ENCODE data around the gene DYNC2I2. TPM values are rescaled to one million over a fixed set of nuclear protein-coding genes. Genes with fewer than 3 reads are reported as not detected.
A peak's percentile ranks its signal among the peaks of the same experiment; 100 is the strongest.
"Not testable (repeated sequence)": the region's sequence is repeated elsewhere in the genome, so short reads cannot be mapped to it uniquely, and the experiment has no call there.

DYNC2I2 gene
- total RNA-seq, 2 experiments from 2014 or later, result 51.5 to 53.5 TPM

DNA sequence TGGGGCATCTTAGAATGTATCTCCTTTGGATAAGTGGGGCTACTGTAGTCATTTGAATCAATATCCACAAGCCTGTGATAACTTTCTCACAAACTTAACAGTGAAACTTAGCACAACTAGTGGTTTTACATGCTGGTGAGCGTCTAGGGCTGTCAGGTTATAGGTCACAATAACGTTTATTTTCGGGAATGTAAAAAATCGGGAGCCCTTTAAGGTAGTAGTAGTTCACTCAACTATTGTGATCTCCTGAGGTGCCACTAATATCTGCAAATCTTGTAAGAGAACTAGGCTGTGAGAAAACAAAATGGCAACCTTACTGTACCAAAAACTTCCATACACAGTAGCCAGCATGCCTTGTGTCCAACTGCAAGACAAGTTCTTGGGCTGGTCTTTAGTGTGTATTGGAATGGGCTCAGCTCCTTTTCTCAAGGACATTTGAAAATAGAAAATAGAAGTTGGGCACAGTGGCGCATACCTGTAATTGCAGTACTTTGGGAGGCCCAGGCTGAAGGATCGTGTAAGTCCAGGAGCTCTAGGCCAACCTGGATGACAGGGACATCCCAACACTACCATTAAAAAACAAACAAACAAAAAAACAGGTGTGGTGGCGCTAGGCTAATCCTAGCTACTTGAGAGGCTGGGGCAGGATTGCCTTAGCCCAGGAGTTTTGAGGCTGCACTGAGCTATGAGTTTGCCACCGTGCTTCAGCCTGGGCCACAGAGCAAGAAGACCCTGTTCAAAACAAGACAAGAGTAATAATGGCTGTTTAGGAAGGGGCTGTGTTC lies 40.5 kb upstream of the DYNC2I2 start:
- no peaks in the 10 kb centered on the region for H3K27me3 Mint-ChIP-seq
- peaks cover 20% of the 10 kb centered on the region for H3K4me1 Mint-ChIP-seq
- CTCF ChIA-PET, result interaction anchor here (0.8 to 1.2 kb wide), 2 partner anchors 12 to 48 kb away, joined by 3 to 4 read pairs; no protein-coding TSS in a partner anchor
- no peak overlapping the region for H3K4me3 Mint-ChIP-seq
- peak overlapping the region; percentile 44 for H3K27ac Mint-ChIP-seq
- H3K9me3 Mint-ChIP-seq, result no peaks in the 10 kb centered on the region
- POLR2A ChIA-PET, result interaction anchor here (0.8 to 2.5 kb wide), 7 partner anchors 8 to 42 kb away, joined by 3 to 11 read pairs (median 4); partner anchors contain the start of genes SET and ZDHHC12
- peaks cover 49% of the 10 kb centered on the region for H3K36me3 Mint-ChIP-seq (ENCODE audit: low read depth)
- no peak for DNase-seq

DNA sequence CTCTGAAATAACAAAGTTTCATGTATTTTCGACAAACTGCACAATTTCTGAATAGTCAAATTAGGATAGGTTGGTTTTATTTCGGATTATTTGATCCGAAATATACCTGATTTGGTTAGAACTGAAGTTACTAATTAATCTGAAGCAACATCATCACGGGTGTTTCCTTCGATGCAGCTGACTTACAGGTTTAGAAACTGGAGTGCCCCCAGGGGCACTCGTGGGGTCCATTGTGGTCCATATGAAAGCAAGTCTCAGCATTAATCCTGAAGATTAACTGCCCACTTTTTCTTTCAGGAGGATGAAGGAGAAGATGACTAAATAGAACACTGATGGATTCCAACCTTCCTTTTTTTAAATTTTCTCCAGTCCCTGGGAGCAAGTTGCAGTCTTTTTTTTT lies 37.7 kb upstream of the DYNC2I2 start:
- no peaks in the 10 kb centered on the region for H3K27me3 Mint-ChIP-seq
- H3K9me3 Mint-ChIP-seq, result no peaks in the 10 kb centered on the region
- ChIA-PET POLR2A (interaction anchor here (1.4 to 2.0 kb wide), 2 partner anchors 9 to 11 kb away, joined by 3 to 5 read pairs; no protein-coding TSS in a partner anchor), CTCF (interaction anchor here (0.6 to 3.2 kb wide), 2 partner anchors 8 to 33 kb away, joined by 3 to 17 read pairs; partner anchors contain the start of gene PKN3)
- no peak overlapping the region for H3K4me3 Mint-ChIP-seq
- peaks cover 64% of the 10 kb centered on the region for H3K36me3 Mint-ChIP-seq (ENCODE audit: low read depth)
- no peak for DNase-seq
- peaks cover 23% of the 10 kb centered on the region for H3K4me1 Mint-ChIP-seq
- H3K27ac Mint-ChIP-seq, result no peak overlapping the region

DNA sequence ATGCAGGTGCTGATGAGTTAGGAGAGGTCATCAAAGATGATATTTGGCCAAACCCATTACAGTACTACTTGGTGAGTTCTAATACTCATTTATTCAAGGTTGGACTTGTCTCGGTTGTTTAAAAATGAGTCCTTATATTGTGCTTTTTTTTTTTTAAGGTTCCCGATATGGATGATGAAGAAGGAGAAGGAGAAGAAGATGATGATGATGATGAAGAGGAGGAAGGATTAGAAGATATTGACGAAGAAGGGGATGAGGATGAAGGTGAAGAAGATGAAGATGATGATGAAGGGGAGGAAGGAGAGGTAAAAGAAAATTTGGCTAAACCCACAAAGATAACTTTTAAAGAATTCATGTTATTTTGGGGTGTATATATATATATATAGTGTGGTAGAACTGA lies 37.1 kb upstream of the DYNC2I2 start:
- POLR2A ChIA-PET, result interaction anchor here (1.4 to 2.0 kb wide), 2 partner anchors 9 to 12 kb away, joined by 3 to 5 read pairs; no protein-coding TSS in a partner anchor
- not testable (repeated sequence) for H3K27ac Mint-ChIP-seq, H3K9me3 Mint-ChIP-seq, DNase-seq, H3K4me3 Mint-ChIP-seq, H3K27me3 Mint-ChIP-seq
- CTCF ChIA-PET, result interaction anchor here (0.6 to 3.2 kb wide), 3 partner anchors 8 to 36 kb away, joined by 3 to 17 read pairs (median 4); partner anchors contain the start of gene PKN3
- Mint-ChIP-seq H3K36me3 (ENCODE audit: low read depth) (peaks cover 64% of the 10 kb centered on the region), H3K4me1 (peaks cover 23% of the 10 kb centered on the region)

- no peak for DNase-seq
- no peaks in the 10 kb centered on the region for H3K9me3 Mint-ChIP-seq
- POLR2A ChIA-PET, result interaction anchor here (0.6 to 4.6 kb wide), 16 partner anchors 9 to 257 kb away, joined by 3 to 24 read pairs (median 4); partner anchors contain the start of genes DOLK, DYNC2I2, NUP188 and ODF2
- peak overlapping the region; percentile 92 for H3K27ac Mint-ChIP-seq
- H3K27me3 Mint-ChIP-seq, result no peaks in the 10 kb centered on the region
- H3K4me3 Mint-ChIP-seq, result peak overlapping the region; percentile 98
- H3K36me3 Mint-ChIP-seq (ENCODE audit: low read depth), result peaks cover 48% of the 10 kb centered on the region
- H3K4me1 Mint-ChIP-seq, result peaks cover 51% of the 10 kb centered on the region
- CTCF ChIA-PET, result interaction anchor here (2.2 kb wide), 1 partner anchor 12 kb away, joined by 6 read pairs; the partner anchor contains the start of gene PKN3
Measured at GRCh38 chr9:128690684-128691034, 34.0 kb upstream of the DYNC2I2 start.

- H3K4me1 Mint-ChIP-seq, result peaks cover 57% of the 10 kb centered on the region
- CTCF ChIA-PET, result interaction anchor here (2.2 kb wide), 1 partner anchor 12 kb away, joined by 6 read pairs; the partner anchor contains the start of gene PKN3
- H3K27me3 Mint-ChIP-seq, result no peaks in the 10 kb centered on the region
- H3K4me3 Mint-ChIP-seq, result peak overlapping the region; percentile 98
- POLR2A ChIA-PET, result interaction anchor here (0.6 to 4.6 kb wide), 22 partner anchors 7 to 309 kb away, joined by 3 to 24 read pairs (median 4); partner anchors contain the start of genes DOLK, DYNC2I2, ENDOG and NUP188
- peak; percentile 58 for DNase-seq
- no peaks in the 10 kb centered on the region for H3K9me3 Mint-ChIP-seq
- peaks cover 43% of the 10 kb centered on the region for H3K36me3 Mint-ChIP-seq (ENCODE audit: low read depth)
- peak overlapping the region; percentile 92 for H3K27ac Mint-ChIP-seq
Measured at GRCh38 chr9:128689820-128690683, 33.4 kb upstream of the DYNC2I2 start.

DNA sequence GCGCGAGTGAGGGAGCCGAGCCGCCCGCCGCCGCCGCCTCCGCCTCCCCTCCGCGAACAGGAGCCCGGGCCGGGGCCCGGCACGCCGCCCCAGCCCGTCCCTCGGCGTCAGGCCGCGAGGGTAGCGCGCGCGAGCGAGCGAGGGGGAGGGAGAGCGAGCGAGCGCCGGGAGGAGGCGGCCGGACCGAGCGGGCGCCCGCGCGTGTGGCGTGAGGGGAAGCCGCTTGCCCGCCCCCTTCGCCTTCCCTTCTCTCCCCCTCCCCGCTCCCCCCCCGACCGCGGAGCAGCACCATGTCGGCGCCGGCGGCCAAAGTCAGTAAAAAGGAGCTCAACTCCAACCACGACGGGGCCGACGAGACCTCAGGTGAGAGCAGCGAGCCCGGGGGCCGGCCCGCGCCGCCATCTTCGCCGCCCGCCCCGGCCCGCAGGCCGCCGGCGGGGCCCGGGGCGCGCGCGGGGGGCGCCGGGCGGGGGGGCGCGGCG lies 32.7 kb upstream of the DYNC2I2 start:
- H3K4me3 Mint-ChIP-seq, result peak overlapping the region; percentile 55
- peaks cover 36% of the 10 kb centered on the region for H3K36me3 Mint-ChIP-seq (ENCODE audit: low read depth)
- ChIA-PET POLR2A (interaction anchor here (0.7 to 4.6 kb wide), 15 partner anchors 8 to 310 kb away, joined by 3 to 24 read pairs (median 5); partner anchors contain the start of genes ENDOG, ODF2, PKN3 and SPTAN1), CTCF (interaction anchor here (2.2 kb wide), 1 partner anchor 13 kb away, joined by 6 read pairs; the partner anchor contains the start of gene PKN3)
- no peak for DNase-seq
- H3K27ac Mint-ChIP-seq, result peak overlapping the region; percentile 57
- H3K4me1 Mint-ChIP-seq, result peaks cover 64% of the 10 kb centered on the region
- no peaks in the 10 kb centered on the region for H3K27me3 Mint-ChIP-seq
- H3K9me3 Mint-ChIP-seq, result no peaks in the 10 kb centered on the region

DNA sequence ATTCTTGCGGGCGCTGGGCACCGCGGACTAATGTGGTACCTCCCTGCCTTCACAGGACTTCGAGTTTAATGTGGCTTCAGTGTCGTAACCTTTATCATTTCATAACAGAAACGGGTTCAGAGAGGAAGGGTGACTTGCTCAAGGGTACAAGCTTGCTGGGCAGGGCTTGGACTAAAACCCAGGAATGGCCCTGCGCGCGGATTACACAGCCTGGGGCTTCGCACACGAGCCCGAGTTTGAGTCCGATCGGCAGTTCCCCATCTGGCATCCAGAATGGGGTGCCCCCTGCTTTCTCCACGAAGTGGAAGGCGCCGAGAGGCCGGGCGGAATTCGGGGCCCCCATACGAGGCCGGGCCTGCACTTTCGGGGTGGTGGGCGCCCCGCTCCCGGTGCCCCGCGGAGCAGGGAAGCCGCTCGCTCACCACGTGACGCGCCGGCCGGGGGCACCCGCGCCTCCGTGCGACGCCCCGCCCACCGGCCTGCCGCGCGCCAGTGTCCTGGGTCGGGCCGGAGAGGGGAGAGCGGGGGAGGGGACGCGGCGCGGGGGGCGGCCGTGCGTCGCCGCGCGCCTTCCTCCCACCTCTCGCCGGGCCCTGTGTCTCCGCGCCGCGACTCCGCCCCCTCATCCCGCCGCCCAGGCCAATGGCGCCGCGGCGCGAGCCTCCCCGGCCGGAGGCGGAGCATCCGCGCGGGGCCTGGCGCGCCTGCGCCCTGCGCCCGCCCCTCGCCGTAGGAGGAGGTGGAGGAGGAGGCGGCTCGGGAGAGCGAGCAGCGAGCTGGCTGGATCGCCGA lies 32.0 kb upstream of the DYNC2I2 start, which contains the start of gene SET:
SET (plus strand) TSS at position 722 of the 792 bp plus-strand sequence. CDS start 361 bp downstream, outside the sequence.
- peak; percentile 95 for DNase-seq
- peaks cover 64% of the 10 kb centered on the region for H3K4me1 Mint-ChIP-seq
- POLR2A ChIA-PET, result interaction anchor here (0.7 to 4.6 kb wide), 14 partner anchors 8 to 310 kb away, joined by 3 to 24 read pairs (median 5); partner anchors contain the start of genes ENDOG, PKN3, SPTAN1 and ZDHHC12
- no peaks in the 10 kb centered on the region for H3K9me3 Mint-ChIP-seq
- H3K36me3 Mint-ChIP-seq (ENCODE audit: low read depth), result peaks cover 33% of the 10 kb centered on the region
- peak within 1 kb of the TSS; percentile 98 for H3K4me3 Mint-ChIP-seq
- H3K27me3 Mint-ChIP-seq, result no peaks in the 10 kb centered on the region
- CTCF ChIA-PET, result interaction anchor here (2.2 kb wide), 1 partner anchor 14 kb away, joined by 6 read pairs; the partner anchor contains the start of gene PKN3
- peak within 1 kb of the TSS; percentile 92 for H3K27ac Mint-ChIP-seq

GRCh38 chr9:128687453-128687852 lies 30.8 kb upstream of the DYNC2I2 start:
- POLR2A ChIA-PET, result interaction anchor here (1.1 kb wide), 1 partner anchor 36 kb away, joined by 8 read pairs; the partner anchor contains the start of gene ZDHHC12
- Mint-ChIP-seq H3K36me3 (ENCODE audit: low read depth) (peaks cover 20% of the 10 kb centered on the region), H3K27me3 (no peaks in the 10 kb centered on the region), H3K27ac (peak overlapping the region; percentile 97), H3K4me3 (no peak overlapping the region), H3K4me1 (peaks cover 64% of the 10 kb centered on the region), H3K9me3 (no peaks in the 10 kb centered on the region)
- CTCF ChIA-PET, result interaction anchor here (1.5 kb wide), 1 partner anchor 13 kb away, joined by 3 read pairs; no protein-coding TSS in a partner anchor
- no peak for DNase-seq

DNA sequence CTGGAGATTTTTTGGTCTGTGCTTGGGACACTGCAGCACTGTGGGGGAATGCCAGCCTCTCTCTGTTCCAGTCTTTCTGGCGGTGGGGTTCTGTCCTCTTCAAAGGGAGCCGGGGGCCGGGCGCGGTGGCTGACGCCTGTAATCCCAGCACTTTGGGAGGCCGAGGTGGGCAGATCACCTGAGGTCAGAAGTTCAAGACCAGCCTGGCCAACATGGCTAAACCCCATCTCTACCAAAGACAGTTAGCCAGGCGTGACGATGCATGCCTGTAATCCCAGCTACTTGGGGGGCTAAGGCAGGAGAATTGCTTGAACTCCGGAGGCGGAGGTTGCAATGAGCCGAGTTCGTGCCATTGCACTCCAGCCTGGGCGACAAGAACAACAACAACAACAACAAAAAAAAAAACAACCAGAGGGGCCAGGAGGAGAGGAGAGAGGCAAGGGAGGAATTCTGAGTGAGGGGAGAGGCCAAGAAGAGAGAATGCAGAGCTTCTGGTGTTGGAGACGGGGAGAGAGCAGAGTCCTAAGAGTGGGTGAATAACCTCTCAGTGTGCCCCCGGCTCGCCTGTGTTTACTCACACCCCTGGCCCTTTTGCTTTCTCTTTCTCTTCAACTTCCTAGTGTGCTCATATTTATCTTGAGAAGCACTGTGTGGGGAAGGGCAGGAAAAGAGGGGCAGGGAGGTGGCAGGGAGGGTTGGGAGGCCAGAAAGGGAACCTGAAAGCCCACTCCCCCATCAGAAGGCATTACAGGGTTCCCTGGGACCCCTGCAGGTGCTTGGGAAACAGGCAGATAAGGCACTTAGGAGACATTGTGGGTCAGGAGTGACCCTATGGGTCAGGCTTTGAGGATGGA lies 29.2 kb upstream of the DYNC2I2 start:
- Mint-ChIP-seq H3K9me3 (no peaks in the 10 kb centered on the region), H3K27me3 (no peaks in the 10 kb centered on the region), H3K4me1 (peaks cover 56% of the 10 kb centered on the region), H3K36me3 (ENCODE audit: low read depth) (peaks cover 11% of the 10 kb centered on the region), H3K27ac (peak overlapping the region; percentile 97), H3K4me3 (peak overlapping the region; percentile 95)
- POLR2A ChIA-PET, result interaction anchor here (0.7 to 4.0 kb wide), 10 partner anchors 8 to 395 kb away, joined by 3 to 27 read pairs (median 4); partner anchors contain the start of genes DOLPP1, SPTAN1, ZDHHC12 and ZER1
- peak; percentile 61 for DNase-seq
- CTCF ChIA-PET, result interaction anchor here (0.6 to 2.7 kb wide), 6 partner anchors 12 to 1054 kb away, joined by 3 to 13 read pairs (median 3); partner anchors contain the start of genes ENDOG, PKN3 and TOR2A

- CTCF ChIA-PET, result interaction anchor here (0.9 to 2.7 kb wide), 3 partner anchors 17 to 134 kb away, joined by 3 to 13 read pairs (median 3); partner anchors contain the start of genes ENDOG and PKN3
- H3K4me3 Mint-ChIP-seq, result peak overlapping the region; percentile 95
- DNase-seq, result peak; percentile 84
- H3K27me3 Mint-ChIP-seq, result no peaks in the 10 kb centered on the region
- peaks cover 54% of the 10 kb centered on the region for H3K4me1 Mint-ChIP-seq
- POLR2A ChIA-PET, result interaction anchor here (0.8 to 4.0 kb wide), 24 partner anchors 8 to 396 kb away, joined by 3 to 27 read pairs (median 4); partner anchors contain the start of genes DOLPP1, DYNC2I2, ENDOG and KYAT1
- no peaks in the 10 kb centered on the region for H3K9me3 Mint-ChIP-seq
- H3K27ac Mint-ChIP-seq, result peak overlapping the region; percentile 97
- H3K36me3 Mint-ChIP-seq (ENCODE audit: low read depth), result peaks cover 6% of the 10 kb centered on the region
Measured at GRCh38 chr9:128684325-128685199, 27.9 kb upstream of the DYNC2I2 start.
